GM12872 (cell line): ENCODE results near the gene PITPNC1.

ENCODE experiments used
- TF ChIP-seq, protein P1 (sequence below): IDR thresholded peaks from 3 replicates; pipeline ENCODE4 v1.5.1; 2011; ENCODE audit warnings: low read depth, mild to moderate bottlenecking, low read length, moderate library complexity; ENCODE audit not compliant: insufficient read depth

The PITPNC1 gene

DNA sequence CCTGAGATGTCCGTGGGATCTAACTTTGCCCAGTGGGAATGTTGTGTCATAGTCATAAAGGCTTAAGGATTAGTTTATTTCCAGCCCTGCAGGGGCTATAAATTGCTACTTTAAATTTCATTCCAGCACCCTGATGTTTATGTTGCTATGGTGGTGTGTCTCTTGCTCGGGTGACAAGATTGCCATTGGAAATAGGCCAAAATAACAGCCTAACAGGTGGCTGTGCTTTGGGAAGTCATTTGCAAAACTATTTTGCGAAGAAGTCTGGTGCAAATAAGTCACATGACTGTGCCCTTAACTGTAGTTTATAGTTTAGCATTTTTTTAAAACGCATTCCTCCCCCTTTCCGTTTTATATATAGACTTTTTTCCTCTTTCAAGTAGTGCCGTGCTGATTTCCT, 23.1 kb downstream of the PITPNC1 start:
- TF ChIP-seq, protein P1, sequence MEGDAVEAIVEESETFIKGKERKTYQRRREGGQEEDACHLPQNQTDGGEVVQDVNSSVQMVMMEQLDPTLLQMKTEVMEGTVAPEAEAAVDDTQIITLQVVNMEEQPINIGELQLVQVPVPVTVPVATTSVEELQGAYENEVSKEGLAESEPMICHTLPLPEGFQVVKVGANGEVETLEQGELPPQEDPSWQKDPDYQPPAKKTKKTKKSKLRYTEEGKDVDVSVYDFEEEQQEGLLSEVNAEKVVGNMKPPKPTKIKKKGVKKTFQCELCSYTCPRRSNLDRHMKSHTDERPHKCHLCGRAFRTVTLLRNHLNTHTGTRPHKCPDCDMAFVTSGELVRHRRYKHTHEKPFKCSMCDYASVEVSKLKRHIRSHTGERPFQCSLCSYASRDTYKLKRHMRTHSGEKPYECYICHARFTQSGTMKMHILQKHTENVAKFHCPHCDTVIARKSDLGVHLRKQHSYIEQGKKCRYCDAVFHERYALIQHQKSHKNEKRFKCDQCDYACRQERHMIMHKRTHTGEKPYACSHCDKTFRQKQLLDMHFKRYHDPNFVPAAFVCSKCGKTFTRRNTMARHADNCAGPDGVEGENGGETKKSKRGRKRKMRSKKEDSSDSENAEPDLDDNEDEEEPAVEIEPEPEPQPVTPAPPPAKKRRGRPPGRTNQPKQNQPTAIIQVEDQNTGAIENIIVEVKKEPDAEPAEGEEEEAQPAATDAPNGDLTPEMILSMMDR = no peak

DNA sequence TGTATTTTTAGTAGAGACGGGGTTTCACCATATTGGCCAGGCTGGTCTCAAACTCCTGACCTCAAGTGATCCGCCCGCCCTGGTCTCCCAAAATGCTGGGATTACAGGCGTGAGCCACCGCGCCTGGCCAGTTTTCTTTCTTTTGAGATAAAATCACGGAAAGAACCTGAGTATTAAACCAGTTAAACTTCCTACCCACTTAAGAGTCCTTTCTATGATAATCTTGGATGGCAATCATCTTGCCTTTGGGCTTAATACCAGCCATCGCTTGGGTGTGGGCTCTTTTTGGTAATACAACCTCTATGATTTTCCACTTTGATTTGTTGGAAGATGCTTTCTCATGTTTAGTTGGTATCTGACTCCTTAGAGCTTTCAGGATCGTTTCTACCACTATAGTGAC, 24.0 kb downstream of the PITPNC1 start:
- TF ChIP-seq, protein P1 = no peak

DNA sequence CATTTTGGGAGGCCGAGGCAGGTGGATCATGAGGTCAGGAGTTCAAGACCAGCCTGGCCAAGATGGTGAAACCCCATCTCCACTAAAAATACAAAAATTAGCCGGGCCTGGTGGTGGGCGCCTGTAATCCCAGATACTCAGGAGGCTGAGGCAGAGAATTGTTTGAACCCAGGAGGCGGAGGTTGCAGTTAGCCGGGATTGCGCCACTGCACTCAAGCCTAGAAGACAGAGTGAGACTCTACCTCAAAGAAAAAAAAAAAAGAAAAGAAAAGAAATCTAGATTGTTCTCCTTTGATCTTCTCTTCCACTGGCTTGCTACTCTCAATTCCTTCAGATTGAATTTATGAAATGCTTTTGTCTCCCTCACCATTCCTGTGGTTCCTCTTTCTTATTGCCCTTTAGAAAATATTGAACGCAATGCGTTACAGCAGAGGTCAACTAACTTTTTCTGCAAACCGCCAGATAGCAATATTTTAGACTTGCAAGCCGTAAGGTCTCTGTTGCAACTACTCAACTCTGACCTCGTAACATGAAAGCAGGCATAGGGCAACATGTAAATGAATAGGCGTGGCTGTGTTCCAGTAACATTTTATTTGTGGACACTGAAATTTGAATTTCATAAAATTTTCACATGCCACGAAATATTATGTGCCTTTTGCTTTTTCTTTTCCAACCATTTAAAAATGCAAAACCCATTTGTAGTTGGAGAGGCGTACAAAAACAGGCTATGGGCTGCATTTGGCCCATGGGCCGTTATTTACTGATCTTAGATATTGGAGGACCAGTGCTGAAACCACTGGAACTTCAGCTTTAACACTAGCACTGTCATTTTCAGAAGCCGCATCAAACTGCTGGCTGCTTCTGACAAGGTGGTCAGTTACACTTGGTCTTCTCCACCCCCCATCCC, 24.8 kb downstream of the PITPNC1 start:
- TF ChIP-seq, protein P1 = no peak

DNA sequence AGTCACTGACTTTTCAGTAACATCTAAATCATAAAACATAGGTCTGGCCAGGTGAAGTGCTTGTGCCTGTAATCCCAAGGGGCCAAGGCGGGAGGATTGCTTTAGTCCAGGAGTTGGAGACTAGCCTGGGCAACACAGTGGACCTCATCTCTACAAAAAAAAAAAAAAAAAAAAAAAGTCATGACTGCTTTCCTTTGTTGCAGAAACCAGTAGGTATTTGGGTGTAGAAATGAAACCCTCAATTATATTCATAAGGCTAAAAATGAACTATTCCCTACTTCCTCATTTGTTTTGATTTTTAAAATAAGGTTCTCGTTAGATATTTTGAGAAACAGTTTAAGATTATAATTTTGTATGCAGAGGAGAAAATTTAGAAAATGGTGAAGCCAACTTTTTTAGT, 26.0 kb downstream of the PITPNC1 start:
- TF ChIP-seq, protein P1 = no peak

DNA sequence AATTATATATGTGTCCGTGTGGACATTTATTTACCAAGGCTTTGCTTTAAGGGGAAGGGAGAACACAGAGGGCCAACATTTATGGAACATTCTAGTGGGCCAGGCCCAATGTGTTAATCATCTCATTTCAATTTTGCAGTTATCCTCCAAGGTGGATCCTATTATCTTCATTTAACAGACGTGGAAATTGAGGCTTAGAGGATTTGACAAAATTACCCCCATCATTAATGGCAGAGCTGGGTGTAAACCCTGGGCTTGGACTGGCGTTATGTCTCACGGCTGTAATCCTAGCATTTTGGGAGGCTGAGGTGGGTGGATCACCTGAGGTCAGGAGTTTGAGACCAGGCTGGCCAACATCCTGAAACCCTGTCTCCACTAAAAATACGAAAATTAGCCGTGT, 26.4 kb downstream of the PITPNC1 start:
- TF ChIP-seq, protein P1 = no peak

DNA sequence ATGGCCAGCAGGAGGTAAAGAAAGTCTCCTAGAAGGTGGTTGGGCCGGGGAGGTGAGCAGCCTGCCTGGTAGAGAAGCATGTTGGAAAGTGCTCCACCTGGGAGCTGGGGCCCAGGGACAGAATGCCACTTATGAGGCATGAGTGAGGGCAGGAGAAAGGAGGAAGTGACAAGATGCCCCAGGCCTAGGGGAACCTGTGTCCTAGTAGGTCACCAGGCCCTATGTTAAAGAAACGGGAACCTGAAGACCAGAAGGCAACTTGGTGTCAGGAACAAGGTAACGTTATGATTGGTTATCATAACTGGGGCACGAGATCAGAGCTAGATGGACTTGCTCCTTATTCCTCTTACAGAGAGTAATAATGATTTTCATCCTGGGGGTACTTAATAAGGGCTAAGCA, 34.3 kb downstream of the PITPNC1 start:
- TF ChIP-seq, protein P1 = no peak

DNA sequence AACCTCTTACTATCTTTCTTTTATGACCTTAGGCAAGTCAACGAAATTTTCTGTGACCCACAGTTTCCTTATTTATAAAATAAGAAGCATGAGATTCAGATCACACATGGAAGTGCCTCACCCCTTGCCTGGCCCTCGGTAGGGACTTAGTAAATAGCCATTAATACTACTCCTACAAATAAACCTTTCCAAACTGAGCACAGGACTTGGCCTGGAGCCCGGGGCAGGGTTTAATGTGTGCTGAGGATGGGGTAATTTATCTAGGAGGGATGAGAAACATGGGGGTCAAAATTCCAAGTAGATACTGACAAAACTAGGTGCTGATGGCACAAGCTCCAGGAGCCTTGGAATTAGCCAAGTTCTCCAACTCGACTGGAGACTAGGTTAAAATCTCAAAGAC, 35.0 kb downstream of the PITPNC1 start:
- TF ChIP-seq, protein P1 = no peak
